ENCODE measurements around the gene MAP4K2.

- no peak for TF ChIP-seq POLR2A (IDR thresholded peaks at IDR 0.05; ENCODE audit: low read depth, low read length)
- no peak for TF ChIP-seq CTCF (conservative IDR thresholded peaks at IDR 0.05; ENCODE audit: low read depth, low read length)
- TF ChIP-seq SMC3 (IDR thresholded peaks at IDR 0.05; ENCODE audit: low read depth, low read length), result no peak
- no peak for TF ChIP-seq RAD21 (IDR thresholded peaks at IDR 0.05; ENCODE audit: low read length)
- TF ChIP-seq USF2 (IDR thresholded peaks at IDR 0.05; ENCODE audit: low read depth, low read length), result no peak
- no peak for TF ChIP-seq FOS (IDR thresholded peaks at IDR 0.05; ENCODE audit: low read depth, low read length)
- no peak for TF ChIP-seq BHLHE40 (IDR thresholded peaks at IDR 0.05; ENCODE audit: low read depth, low read length)
- no peak for TF ChIP-seq RCOR1 (IDR thresholded peaks at IDR 0.05; ENCODE audit: insufficient replicate concordance, low read length)
- TF ChIP-seq NFE2L2 (IDR thresholded peaks at IDR 0.05; ENCODE audit: low read depth, low read length), result no peak
- no peak for TF ChIP-seq CEBPB (IDR thresholded peaks at IDR 0.05; ENCODE audit: low read depth, low read length)
Measured at GRCh38 chr11:64764040-64764611, 38.9 kb downstream of the MAP4K2 start.

Data from IMR-90 (cell line).